Psoas muscle (tissue), 8 donors: ENCODE measurements around the gene ADGB. TPM values are rescaled to one million over a fixed set of nuclear protein-coding genes. Genes with fewer than 3 reads are reported as not detected.

Source experiments
- ATAC-seq, 4 donors: fragments of 200-7000 bp; cut with Tn5 transposase; one replicate each; pipeline ENCODE4 v1.9.1; 2020; ENCODE audit warnings: moderate library complexity in 3 of 4, mild to moderate bottlenecking in 2 of 4
- DNase-seq, 2 donors: peaks; one replicate each; pipeline ENCODE4 v3.0.0-alpha.2; 2020
- H3K27ac ChIP-seq: fragments of 200-600 bp; one replicate; pipeline ENCODE4 v1.8.0; 2022
- H3K27me3 ChIP-seq, 3 donors: fragments of 200-600 bp in 1 of 3; one replicate each; pipeline versions ENCODE4 v1.6.1 to v1.8.0; 2013 to 2022; ENCODE audit warnings: low read length in 2 of 3, mild to moderate bottlenecking in 2 of 3, moderate library complexity in 1 of 3; ENCODE audit not compliant: insufficient read depth in 3 of 3
- H3K36me3 ChIP-seq, 2 donors: fragments of 200-600 bp in 1 of 2; one replicate each; pipeline versions ENCODE4 v1.6.1 to v1.8.0; 2013 to 2022; ENCODE audit warnings: low read depth in 1 of 2, mild to moderate bottlenecking in 1 of 2, moderate library complexity in 1 of 2; ENCODE audit not compliant: insufficient read depth in 1 of 2
- H3K4me1 ChIP-seq: fragments of 200-600 bp; one replicate; pipeline ENCODE4 v1.8.0; 2022
- H3K4me3 ChIP-seq: fragments of 200-600 bp; one replicate; pipeline ENCODE4 v1.8.0; 2022; ENCODE audit warnings: mild to moderate bottlenecking
- H3K9me3 ChIP-seq: fragments of 200-600 bp; one replicate; pipeline ENCODE4 v1.8.0; 2022
- CTCF ChIP-seq: fragments of 200-600 bp; IDR thresholded peaks from one replicate; pipeline ENCODE4 v1.8.0; 2022; ENCODE audit warnings: antibody characterized with exemption
- WGBS, 3 donors: extraction: QIAGEN DNeasy Blood & Tissue Kit; methylation state at CpG; one replicate each; pipeline versions ENCODE4 v1.1.6 to v1.1.7; 2013; 5-methylcytosine and 5-hydroxymethylcytosine counted together
- intact Hi-C, 2 donors: fragments of 100-400 bp; cut with DNase I; formaldehyde crosslinking; loops; one replicate each; pipeline versions ENCODE4 v1.11.0 to v1.14.2; 2022
- polyA plus RNA-seq, 3 donors: library from polyadenylated mRNA; stranded (reverse); fragments of 200-250 nt; gene quantifications; one replicate each; pipeline ENCODE4 v1.2.3, GENCODE V29; 2013
- total RNA-seq, 4 donors: library from RNA; stranded (reverse); fragmentation: NEBNext Ultra II Directional in 2 of 4; extraction: Animal tissue kit (Norgen Biotek cat#: 25700) in 2 of 4; gene quantifications; one replicate each; pipeline versions ENCODE4 v1.2.1 to v1.2.4, GENCODE V29; 2021 to 2023
- donor health status: healthy with polysubstance abuse.
- donor health status: DM: no; HTN: no; CAD: no; lungs with moderate emphysema.
- donor health status: Bipolar disorder and iron deficiency.
- donor health status: healthy.
- donor health status: DM: yes; HTN: yes; CAD: no.
- donor health status: DM: no; HTN: no; CAD: no.
- donor health status: DM: no; HTN: no; CAD: no.
- donor health status: DM: yes; HTN: yes; CAD: no.

Gene ADGB
- total and polyA plus RNA-seq, 7 donors: not detected

GRCh38 chr6:146753306-146753705, 154.5 kb downstream of the ADGB start:
- H3K9me3 ChIP-seq: no peaks in the 10 kb centered on the region
- no peak overlapping the region for H3K27ac ChIP-seq
- no peak overlapping the region for H3K4me3 ChIP-seq
- 68 to 80% (median 76%) methylated on average over 2 of the region's 2 CpGs for WGBS, 3 donors
- H3K4me1 ChIP-seq: no peaks in the 10 kb centered on the region
- DNase-seq (no peak), ATAC-seq (no peak)
- intact Hi-C loops: no loop called here
- H3K36me3 ChIP-seq: no peaks in the 10 kb centered on the region
- no peak for TF ChIP-seq CTCF
- H3K27me3 ChIP-seq: no peaks in the 10 kb centered on the region

GRCh38 chr6:146767632-146768031, 168.9 kb downstream of the ADGB start:
- no peaks in the 10 kb centered on the region for H3K36me3 ChIP-seq
- WGBS, 3 donors: 21 to 25% (median 23%) methylated on average over 1 of the region's 1 CpG
- no peaks in the 10 kb centered on the region for H3K9me3 ChIP-seq
- H3K27ac ChIP-seq: no peak overlapping the region
- H3K27me3 ChIP-seq: no peaks in the 10 kb centered on the region
- intact Hi-C loops: no loop called here
- no peak for TF ChIP-seq CTCF
- ATAC-seq: no peak
- no peaks in the 10 kb centered on the region for H3K4me1 ChIP-seq
- no peak for DNase-seq
- H3K4me3 ChIP-seq: no peak overlapping the region

GRCh38 chr6:146768722-146769121, 169.9 kb downstream of the ADGB start:
- Histone ChIP-seq H3K27me3 (no peaks in the 10 kb centered on the region), H3K36me3 (no peaks in the 10 kb centered on the region), H3K4me3 (no peak overlapping the region), H3K4me1 (no peaks in the 10 kb centered on the region), H3K9me3 (no peaks in the 10 kb centered on the region), H3K27ac (no peak overlapping the region)
- ATAC-seq (no peak), DNase-seq (no peak)
- intact Hi-C loops: no loop called here
- 27 to 37% (median 33%) methylated on average over 2 of the region's 2 CpGs for WGBS, 3 donors
- TF ChIP-seq CTCF: no peak

- Histone ChIP-seq H3K27me3 (no peaks in the 10 kb centered on the region), H3K4me1 (no peaks in the 10 kb centered on the region), H3K9me3 (no peaks in the 10 kb centered on the region), H3K27ac (no peak overlapping the region), H3K4me3 (no peak overlapping the region), H3K36me3 (no peaks in the 10 kb centered on the region)
- 77 to 80% (median 78%) methylated on average over 13 of the region's 13 CpGs for WGBS, 3 donors
- DNase-seq: no peak
- no peak for TF ChIP-seq CTCF
- no peak for ATAC-seq
- intact Hi-C loops: no loop called here
Observed at GRCh38 chr6:146770275-146770964, 171.6 kb downstream of the ADGB start.
